IMR-90 (cell line): Measurements from ENCODE around the gene CHCHD1. TPM values are rescaled to one million over a fixed set of nuclear protein-coding genes. Genes with fewer than 3 reads are reported as not detected.

Experiments used
- ATAC-seq: fragments of 200-7000 bp; cut with Tn5 transposase; 2 replicates; pipeline ENCODE4 v1.9.1; 2020; ENCODE audit warnings: low read depth, mild to moderate bottlenecking, moderate library complexity
- BruUV-seq: library from RNA; stranded (reverse); fragments of 400-500 nt; replicated peaks from 2 replicates; lab custom pipeline; 2021; lab: Mats Ljungman, UMichigan
- CTCF ChIA-PET: fragments of 300-600 bp; formaldehyde crosslinking; extraction: SDS; loops from one replicate; lab custom pipeline; 2021; ENCODE audit warnings: antibody characterized with exemption; lab: Yijun Ruan, JAX
- POLR2A ChIA-PET: fragments of 300-600 bp; sonication (Branson Sonifier 250); formaldehyde crosslinking; loops from one replicate; lab custom pipeline; 2022; ENCODE audit warnings: antibody characterized with exemption; ENCODE audit not compliant: unreplicated experiment; lab: Charles Lee
- DNase-seq: peaks from one replicate; pipeline ENCODE4 v3.0.0; 2013
- H2AFZ ChIP-seq: replicated peaks from 2 replicates; pipeline ENCODE3; 2013; ENCODE audit warnings: low read length, mild to moderate bottlenecking; ENCODE audit not compliant: poor library complexity
- H2AK5ac ChIP-seq: 2 replicates; pipeline ENCODE4 v1.6.1; 2013; ENCODE audit warnings: low read depth, low read length, inconsistent platforms
- H2AK9ac ChIP-seq: replicated peaks from 2 replicates; pipeline ENCODE3; 2013; ENCODE audit warnings: mild to moderate bottlenecking, low read depth, low read length, moderate library complexity; ENCODE audit not compliant: poor library complexity
- H2BK120ac ChIP-seq: 2 replicates; pipeline ENCODE4 v1.6.1; 2013; ENCODE audit warnings: low read depth, low read length, inconsistent platforms
- H2BK15ac ChIP-seq: 3 replicates; pipeline ENCODE4 v1.6.1; 2013; ENCODE audit warnings: low read depth, low read length, inconsistent platforms
- H2BK20ac ChIP-seq: 2 replicates; pipeline ENCODE4 v1.6.1; 2013; ENCODE audit warnings: low read depth, mild to moderate bottlenecking, inconsistent platforms, low read length, moderate library complexity
- H2BK5ac ChIP-seq: 2 replicates; pipeline ENCODE4 v1.6.1; 2013; ENCODE audit warnings: mild to moderate bottlenecking, low read depth, low read length, inconsistent platforms; ENCODE audit not compliant: poor library complexity, severe bottlenecking
- H3K14ac ChIP-seq: replicated peaks from 2 replicates; pipeline ENCODE4 v1.6.1; 2013; ENCODE audit warnings: low read depth, low read length, inconsistent platforms
- H3K18ac ChIP-seq: 2 replicates; pipeline ENCODE4 v1.6.1; 2013; ENCODE audit warnings: low read depth, low read length, control low read depth
- H3K23ac ChIP-seq: 2 replicates; pipeline ENCODE4 v1.6.1; 2013; ENCODE audit warnings: low read depth, low read length, inconsistent platforms
- H3K27ac ChIP-seq: 2 replicates; pipeline ENCODE4 v1.5.1; 2013; ENCODE audit warnings: mild to moderate bottlenecking, control low read depth, low read length; ENCODE audit not compliant: insufficient read depth
- H3K27me3 ChIP-seq: 2 replicates; pipeline ENCODE4 v1.6.1; 2013; ENCODE audit warnings: low read length; ENCODE audit not compliant: control insufficient read depth, insufficient read depth
- H3K36me3 ChIP-seq: 2 replicates; pipeline ENCODE4 v1.6.1; 2013; ENCODE audit warnings: low read length, mixed read lengths; ENCODE audit not compliant: control insufficient read depth, insufficient read depth
- H3K4ac ChIP-seq: 2 replicates; pipeline ENCODE4 v1.6.1; 2013; ENCODE audit warnings: low read depth, low read length, inconsistent platforms
- H3K4me1 ChIP-seq: 2 replicates; pipeline ENCODE4 v1.6.1; 2013; ENCODE audit warnings: low read length, mixed read lengths; ENCODE audit not compliant: control insufficient read depth, insufficient read depth
- H3K4me2 ChIP-seq: 2 replicates; pipeline ENCODE4 v1.6.1; 2013; ENCODE audit warnings: low read depth, mild to moderate bottlenecking, control low read depth, low read length, moderate library complexity
- H3K4me3 ChIP-seq: 2 replicates; pipeline ENCODE4 v1.5.1; 2013; ENCODE audit warnings: low read depth, mild to moderate bottlenecking, control low read depth, low read length, moderate library complexity; ENCODE audit not compliant: insufficient read depth
- H3K56ac ChIP-seq: 2 replicates; pipeline ENCODE4 v1.6.1; 2013; ENCODE audit warnings: low read length, inconsistent platforms; ENCODE audit not compliant: insufficient read depth; ENCODE audit errors: extremely low read depth
- H3K79me1 ChIP-seq, 2 experiments: 2 replicates each; pipeline ENCODE4 v1.6.1; 2013; ENCODE audit warnings: low read length in 2 of 2, inconsistent platforms in 1 of 2, low read depth in 1 of 2
- H3K9ac ChIP-seq: 2 replicates; pipeline ENCODE4 v1.6.1; 2013; ENCODE audit warnings: low read depth, low read length, control low read depth
- H3K9me1 ChIP-seq: 2 replicates; pipeline ENCODE4 v1.6.1; 2013; ENCODE audit warnings: low read length, inconsistent platforms; ENCODE audit not compliant: insufficient read depth
- H3K9me3 ChIP-seq: 2 replicates; pipeline ENCODE4 v1.6.1; 2013; ENCODE audit warnings: low read length; ENCODE audit not compliant: control insufficient read depth, insufficient read depth
- H4K20me1 ChIP-seq: 2 replicates; pipeline ENCODE4 v1.6.1; 2013; ENCODE audit warnings: low read length, inconsistent platforms; ENCODE audit not compliant: insufficient read depth
- H4K5ac ChIP-seq: 2 replicates; pipeline ENCODE4 v1.6.1; 2013; ENCODE audit warnings: mild to moderate bottlenecking, low read depth, low read length, control low read depth
- H4K8ac ChIP-seq, 2 experiments: 2 replicates each; pipeline ENCODE4 v1.6.1; 2013; ENCODE audit warnings: low read depth in 2 of 2, low read length in 2 of 2, control low read depth in 1 of 2, inconsistent platforms in 1 of 2
- H4K91ac ChIP-seq: 2 replicates; pipeline ENCODE4 v1.6.1; 2013; ENCODE audit warnings: low read depth, low read length, inconsistent platforms; ENCODE audit not compliant: insufficient read depth
- BHLHE40 ChIP-seq: fragments of 150-350 bp; IDR thresholded peaks from 2 replicates; pipeline ENCODE4 v1.6.1; 2016; ENCODE audit warnings: mild to moderate bottlenecking, low read depth, low read length
- CEBPB ChIP-seq: IDR thresholded peaks from 2 replicates; pipeline ENCODE4 v1.6.1; 2012; ENCODE audit warnings: low read depth, low read length, improper control_type of control experiment
- CHD1 ChIP-seq: IDR thresholded peaks from 2 replicates; pipeline ENCODE4 v1.6.1; 2012; ENCODE audit warnings: low read depth, low read length, improper control_type of control experiment
- CTCF ChIP-seq: conservative IDR thresholded peaks from 2 replicates; pipeline ENCODE4 v1.5.1; 2012; ENCODE audit warnings: mild to moderate bottlenecking, low read depth, low read length, improper control_type of control experiment
- FOS ChIP-seq: fragments of 150-350 bp; IDR thresholded peaks from 2 replicates; pipeline ENCODE4 v1.6.1; 2016; ENCODE audit warnings: low read depth, low read length
- MAZ ChIP-seq: IDR thresholded peaks from 2 replicates; pipeline ENCODE4 v1.6.1; 2012; ENCODE audit warnings: low read depth, mild to moderate bottlenecking, low read length, improper control_type of control experiment, moderate library complexity, borderline replicate concordance
- MXI1 ChIP-seq: IDR thresholded peaks from 2 replicates; pipeline ENCODE4 v1.6.1; 2012; ENCODE audit warnings: low read depth, mild to moderate bottlenecking, low read length, moderate library complexity, borderline replicate concordance
- NFE2L2 ChIP-seq: fragments of 150-350 bp; IDR thresholded peaks from 2 replicates; pipeline ENCODE4 v1.6.1; 2016; ENCODE audit warnings: low read depth, mild to moderate bottlenecking, low read length
- POLR2A ChIP-seq: IDR thresholded peaks from 2 replicates; pipeline ENCODE4 v1.6.1; 2012; ENCODE audit warnings: mild to moderate bottlenecking, low read depth, low read length
- RAD21 ChIP-seq: IDR thresholded peaks from 2 replicates; pipeline ENCODE4 v1.6.1; 2012; ENCODE audit warnings: low read length, improper control_type of control experiment
- RCOR1 ChIP-seq: IDR thresholded peaks from 2 replicates; pipeline ENCODE4 v1.6.1; 2012; ENCODE audit warnings: mild to moderate bottlenecking, low read length, improper control_type of control experiment; ENCODE audit not compliant: insufficient replicate concordance
- RFX5 ChIP-seq: IDR thresholded peaks from 2 replicates; pipeline ENCODE4 v1.8.0; 2012; ENCODE audit warnings: low read depth, mild to moderate bottlenecking, low read length, moderate library complexity
- SMC3 ChIP-seq: fragments of 150-350 bp; IDR thresholded peaks from 2 replicates; pipeline ENCODE4 v1.6.1; 2016; ENCODE audit warnings: low read depth, mild to moderate bottlenecking, antibody characterized with exemption, low read length, moderate library complexity
- USF2 ChIP-seq: fragments of 150-350 bp; IDR thresholded peaks from 2 replicates; pipeline ENCODE4 v1.6.1; 2017; ENCODE audit warnings: mild to moderate bottlenecking, antibody characterized with exemption, low read length, low read depth
- WGBS, 2 experiments: methylation state at CpG; one replicate each; pipeline versions ENCODE4 v1.1.5 to v1.1.7; 2013; ENCODE audit warnings: missing lambda C conversion rate in 2 of 2; ENCODE audit not compliant: insufficient read length in 1 of 2; ENCODE audit errors: extremely low coverage in 2 of 2; 5-methylcytosine and 5-hydroxymethylcytosine counted together
- dilution Hi-C: fragments of 300-500 bp; cut with HindIII; formaldehyde crosslinking; loops from one replicate; pipeline ENCODE4 v1.14.3; 2018; ENCODE audit warnings: low sequenced_read_pairs; ENCODE audit not compliant: unreplicated experiment
- in situ Hi-C: fragments of 300-500 bp; cut with MboI; formaldehyde crosslinking; loops from 3 replicates; pipeline ENCODE4 v1.14.3; 2019; ENCODE audit warnings: low sequenced_read_pairs, inconsistent platforms, mixed read lengths
- intact Hi-C: fragments of 100-400 bp; cut with micrococcal nuclease; formaldehyde crosslinking; loops from 2 replicates; pipeline ENCODE4 v1.10.0; 2022
- polyA plus RNA-seq, 3 experiments: library from polyadenylated mRNA; depleted of rRNA; stranded (reverse); fragments of >200 nt; gene quantifications; 2 replicates each; pipeline ENCODE4 v1.2.3, GENCODE V29; 2012; ENCODE audit warnings: low replicate concordance in 1 of 3
- total RNA-seq: library from RNA; depleted of rRNA; stranded (reverse); fragments of >200 nt; gene quantifications from 2 replicates; pipeline ENCODE4 v1.2.3, GENCODE V29; 2012

Gene CHCHD1
- total and polyA plus RNA-seq, 2 of the 4 experiments (the other 2 are of a cell fraction): 11.5 to 21.0 TPM

GRCh38 chr10:73780966-73781365, 882 bp upstream of the CHCHD1 start:
- DNase-seq: peak; percentile 7
- dilution Hi-C loops: no loop called here

More at GRCh38 chr10:73780966-73781365, 882 bp upstream of the CHCHD1 start:
- WGBS, 2 experiments: no CpG with 5 or more reads among the region's 11 CpGs
- BruUV-seq: TSS peak; percentile 70
- H2BK15ac ChIP-seq: no peak overlapping the region
- H2AK9ac ChIP-seq: peak overlapping the region; percentile 88
- H2AK5ac ChIP-seq: peak overlapping the region; percentile 74
- peak overlapping the region; percentile 95 for H3K4me2 ChIP-seq
- peak overlapping the region; percentile 25; the same call in 1 of the 2 replicates for H3K4ac ChIP-seq
- peak overlapping the region; percentile 64; the same call in 1 of the 2 replicates for H4K5ac ChIP-seq
- in situ Hi-C loops (no loop called here), intact Hi-C loops (loop anchor here (2.0 kb wide), 1 partner anchor 36 kb away; the partner anchor contains the start of gene SEC24C)
- no peak for ATAC-seq
- peak overlapping the region; percentile 87 for H3K9ac ChIP-seq
- H2BK120ac ChIP-seq: no peak overlapping the region
- peak overlapping the region; percentile 68 for H3K23ac ChIP-seq
- H2BK5ac ChIP-seq: peak overlapping the region; percentile 38
- peak overlapping the region; percentile 1 to 67; a peak in 2 of 4 replicates for H4K8ac ChIP-seq
- peak overlapping the region; percentile 92 for H3K4me3 ChIP-seq
- H3K9me1 ChIP-seq: no peaks in the 10 kb centered on the region
- CTCF ChIA-PET: no interaction called here
- H3K56ac ChIP-seq: peak overlapping the region; percentile 88
- peaks cover 13 to 47% of the 10 kb centered on the region in 2 experiments for H3K79me1 ChIP-seq
- peaks cover 2% of the 10 kb centered on the region; the same call in 1 of the 2 replicates for H3K4me1 ChIP-seq
- TF ChIP-seq MXI1: no peak
- TF ChIP-seq RAD21: no peak
- no peak for TF ChIP-seq BHLHE40
- TF ChIP-seq CEBPB: no peak
- no peak for TF ChIP-seq MAZ
- TF ChIP-seq CHD1: no peak
- no peak for TF ChIP-seq RCOR1
- TF ChIP-seq NFE2L2: no peak
- TF ChIP-seq FOS: no peak
- no peak for TF ChIP-seq CTCF
- no peak for TF ChIP-seq POLR2A
- TF ChIP-seq RFX5: no peak
- no peak for TF ChIP-seq USF2
- no peak for TF ChIP-seq SMC3
- no peak overlapping the region for H3K18ac ChIP-seq
- H2AFZ ChIP-seq: peak overlapping the region; percentile 21
- POLR2A ChIA-PET: no interaction called here
- H3K36me3 ChIP-seq: peaks cover 10% of the 10 kb centered on the region
- no peaks in the 10 kb centered on the region for H3K9me3 ChIP-seq
- peak overlapping the region; percentile 86 for H3K14ac ChIP-seq
- H4K20me1 ChIP-seq: 0 out of 2 replicates have a peak, but pooled peaks cover 2% of the 10 kb centered on the region
- no peaks in the 10 kb centered on the region for H3K27me3 ChIP-seq
- no peak overlapping the region for H4K91ac ChIP-seq
- peak overlapping the region; percentile 17 for H3K27ac ChIP-seq
- no peak overlapping the region for H2BK20ac ChIP-seq
